ENCODE measurements around the gene PFKP. TPM values are rescaled to one million over a fixed set of nuclear protein-coding genes. Genes with fewer than 3 reads are reported as not detected.

The PFKP gene
- total RNA-seq, 2 experiments from 2014 or later = 231 to 239 TPM

GRCh38 chr10:3142146-3142875 is 75.0 kb downstream of the PFKP start:
- DNase-seq = no peak
- Mint-ChIP-seq H3K4me3 (no peak overlapping the region), H3K9me3 (ENCODE audit: low read depth) (no peaks in the 10 kb centered on the region), H3K4me1 (no peaks in the 10 kb centered on the region), H3K36me3 (ENCODE audit: low read depth) (peaks cover 68% of the 10 kb centered on the region), H3K27me3 (no peaks in the 10 kb centered on the region), H3K27ac (peak overlapping the region; percentile 51)
- ChIA-PET POLR2A (interaction anchor here (0.6 kb wide), 2 partner anchors 9 to 29 kb away, joined by 4 to 7 read pairs; no protein-coding TSS in a partner anchor), CTCF (no interaction called here)
- intact Hi-C loops (cut with DNase I, micrococcal nuclease) = no loop called here
- ATAC-seq = no peak

GRCh38 chr10:3143366-3143765 is 76.0 kb downstream of the PFKP start:
- intact Hi-C loops (cut with DNase I, micrococcal nuclease) = no loop called here
- no peak for ATAC-seq
- ChIA-PET POLR2A (interaction anchor here (1.1 kb wide), 1 partner anchor 26 kb away, joined by 3 read pairs; no protein-coding TSS in a partner anchor), CTCF (interaction anchor here (0.6 kb wide), 1 partner anchor 8 kb away, joined by 3 read pairs; no protein-coding TSS in a partner anchor)
- H3K27me3 Mint-ChIP-seq = no peaks in the 10 kb centered on the region
- H3K4me1 Mint-ChIP-seq = no peaks in the 10 kb centered on the region
- H3K27ac Mint-ChIP-seq = no peak overlapping the region
- no peak for DNase-seq
- H3K9me3 Mint-ChIP-seq (ENCODE audit: low read depth) = no peaks in the 10 kb centered on the region
- H3K36me3 Mint-ChIP-seq (ENCODE audit: low read depth) = peaks cover 68% of the 10 kb centered on the region
- H3K4me3 Mint-ChIP-seq = no peak overlapping the region

- no peaks in the 10 kb centered on the region for H3K4me1 Mint-ChIP-seq
- no peak for ATAC-seq
- POLR2A ChIA-PET = interaction anchor here (1.0 to 1.1 kb wide), 2 partner anchors 10 to 26 kb away, joined by 3 to 5 read pairs; no protein-coding TSS in a partner anchor
- CTCF ChIA-PET = interaction anchor here (0.6 kb wide), 2 partner anchors 8 to 24 kb away, joined by 3 to 4 read pairs; no protein-coding TSS in a partner anchor
- intact Hi-C loops (cut with DNase I, micrococcal nuclease) = no loop called here
- H3K27me3 Mint-ChIP-seq = no peaks in the 10 kb centered on the region
- H3K4me3 Mint-ChIP-seq = no peak overlapping the region
- H3K9me3 Mint-ChIP-seq (ENCODE audit: low read depth) = no peaks in the 10 kb centered on the region
- H3K36me3 Mint-ChIP-seq (ENCODE audit: low read depth) = peaks cover 63% of the 10 kb centered on the region
- no peak for DNase-seq
- H3K27ac Mint-ChIP-seq = no peak overlapping the region
Observed at GRCh38 chr10:3143791-3144434, 76.6 kb downstream of the PFKP start.

GRCh38 chr10:3145366-3145765 is 78.0 kb downstream of the PFKP start:
- intact Hi-C loops (cut with DNase I, micrococcal nuclease) = no loop called here
- ChIA-PET POLR2A (no interaction called here), CTCF (no interaction called here)
- DNase-seq = no peak
- Mint-ChIP-seq H3K4me1 (no peaks in the 10 kb centered on the region), H3K36me3 (ENCODE audit: low read depth) (peaks cover 57% of the 10 kb centered on the region), H3K27ac (no peak overlapping the region), H3K9me3 (ENCODE audit: low read depth) (no peaks in the 10 kb centered on the region), H3K27me3 (no peaks in the 10 kb centered on the region), H3K4me3 (no peak overlapping the region)
- ATAC-seq = no peak

- no peak for ATAC-seq
- H3K9me3 Mint-ChIP-seq (ENCODE audit: low read depth) = no peaks in the 10 kb centered on the region
- ChIA-PET CTCF (no interaction called here), POLR2A (no interaction called here)
- peaks cover 58% of the 10 kb centered on the region for H3K36me3 Mint-ChIP-seq (ENCODE audit: low read depth)
- H3K27ac Mint-ChIP-seq = no peak overlapping the region
- intact Hi-C loops (cut with DNase I, micrococcal nuclease) = no loop called here
- no peak for DNase-seq
- no peaks in the 10 kb centered on the region for H3K27me3 Mint-ChIP-seq
- no peak overlapping the region for H3K4me3 Mint-ChIP-seq
- no peaks in the 10 kb centered on the region for H3K4me1 Mint-ChIP-seq
Observed at GRCh38 chr10:3146289-3146688, 78.9 kb downstream of the PFKP start.

- ChIA-PET POLR2A (no interaction called here), CTCF (no interaction called here)
- Mint-ChIP-seq H3K27me3 (no peaks in the 10 kb centered on the region), H3K4me3 (no peak overlapping the region), H3K9me3 (ENCODE audit: low read depth) (no peaks in the 10 kb centered on the region), H3K27ac (no peak overlapping the region), H3K36me3 (ENCODE audit: low read depth) (peaks cover 55% of the 10 kb centered on the region), H3K4me1 (peaks cover 4% of the 10 kb centered on the region)
- intact Hi-C loops (cut with DNase I, micrococcal nuclease) = no loop called here
- ATAC-seq (no peak), DNase-seq (no peak)
Observed at GRCh38 chr10:3147117-3147820, 79.9 kb downstream of the PFKP start.

GRCh38 chr10:3148041-3148440 is 80.7 kb downstream of the PFKP start:
- Mint-ChIP-seq H3K36me3 (ENCODE audit: low read depth) (peaks cover 58% of the 10 kb centered on the region), H3K4me1 (peaks cover 11% of the 10 kb centered on the region), H3K4me3 (no peak overlapping the region), H3K9me3 (ENCODE audit: low read depth) (no peaks in the 10 kb centered on the region), H3K27ac (no peak overlapping the region), H3K27me3 (no peaks in the 10 kb centered on the region)
- intact Hi-C loops (cut with DNase I, micrococcal nuclease) = no loop called here
- ATAC-seq (no peak), DNase-seq (no peak)
- POLR2A ChIA-PET = no interaction called here
- CTCF ChIA-PET = interaction anchor here (0.7 kb wide), 1 partner anchor 26 kb away, joined by 3 read pairs; no protein-coding TSS in a partner anchor

GRCh38 chr10:3148994-3149393 is 81.6 kb downstream of the PFKP start:
- ATAC-seq (no peak), DNase-seq (no peak)
- Mint-ChIP-seq H3K27me3 (no peaks in the 10 kb centered on the region), H3K27ac (no peak overlapping the region), H3K9me3 (ENCODE audit: low read depth) (no peaks in the 10 kb centered on the region), H3K4me3 (no peak overlapping the region), H3K4me1 (peaks cover 11% of the 10 kb centered on the region), H3K36me3 (ENCODE audit: low read depth) (peaks cover 59% of the 10 kb centered on the region)
- POLR2A ChIA-PET = no interaction called here
- intact Hi-C loops (cut with DNase I, micrococcal nuclease) = no loop called here
- CTCF ChIA-PET = interaction anchor here (1.0 kb wide), 1 partner anchor 8 kb away, joined by 3 read pairs; no protein-coding TSS in a partner anchor

- H3K36me3 Mint-ChIP-seq (ENCODE audit: low read depth) = peaks cover 62% of the 10 kb centered on the region
- CTCF ChIA-PET = interaction anchor here (0.7 kb wide), 1 partner anchor 42 kb away, joined by 3 read pairs; no protein-coding TSS in a partner anchor
- POLR2A ChIA-PET = no interaction called here
- H3K4me1 Mint-ChIP-seq = peaks cover 11% of the 10 kb centered on the region
- H3K27me3 Mint-ChIP-seq = no peaks in the 10 kb centered on the region
- no peak for ATAC-seq
- no peaks in the 10 kb centered on the region for H3K9me3 Mint-ChIP-seq (ENCODE audit: low read depth)
- H3K27ac Mint-ChIP-seq = no peak overlapping the region
- DNase-seq = no peak
- intact Hi-C loops (cut with DNase I, micrococcal nuclease) = no loop called here
- no peak overlapping the region for H3K4me3 Mint-ChIP-seq
Observed at GRCh38 chr10:3149918-3150317, 82.6 kb downstream of the PFKP start.

GRCh38 chr10:3150366-3150765 is 83.0 kb downstream of the PFKP start:
- H3K4me1 Mint-ChIP-seq = peaks cover 11% of the 10 kb centered on the region
- ATAC-seq = no peak
- H3K4me3 Mint-ChIP-seq = no peak overlapping the region
- H3K27ac Mint-ChIP-seq = peak overlapping the region; percentile 4
- intact Hi-C loops (cut with DNase I, micrococcal nuclease) = no loop called here
- POLR2A ChIA-PET = no interaction called here
- CTCF ChIA-PET = interaction anchor here (0.7 kb wide), 1 partner anchor 42 kb away, joined by 3 read pairs; no protein-coding TSS in a partner anchor
- no peak for DNase-seq
- H3K9me3 Mint-ChIP-seq (ENCODE audit: low read depth) = no peaks in the 10 kb centered on the region
- peaks cover 62% of the 10 kb centered on the region for H3K36me3 Mint-ChIP-seq (ENCODE audit: low read depth)
- no peaks in the 10 kb centered on the region for H3K27me3 Mint-ChIP-seq

- ChIA-PET POLR2A (no interaction called here), CTCF (no interaction called here)
- ATAC-seq (no peak), DNase-seq (no peak)
- no peaks in the 10 kb centered on the region for H3K9me3 Mint-ChIP-seq (ENCODE audit: low read depth)
- peaks cover 60% of the 10 kb centered on the region for H3K36me3 Mint-ChIP-seq (ENCODE audit: low read depth)
- H3K27me3 Mint-ChIP-seq = no peaks in the 10 kb centered on the region
- H3K27ac Mint-ChIP-seq = no peak overlapping the region
- no peak overlapping the region for H3K4me3 Mint-ChIP-seq
- H3K4me1 Mint-ChIP-seq = peaks cover 11% of the 10 kb centered on the region
- intact Hi-C loops (cut with DNase I, micrococcal nuclease) = no loop called here
Observed at GRCh38 chr10:3150961-3151360, 83.6 kb downstream of the PFKP start.
